Measurements from ENCODE around the gene CFAP97D1.

- no peak for TF ChIP-seq CTCF (IDR thresholded peaks at IDR 0.05)
- no peak for TF ChIP-seq POLR2AphosphoS5 (IDR thresholded peaks at IDR 0.05)
- TF ChIP-seq POLR2A (IDR thresholded peaks at IDR 0.05; ENCODE audit: low read depth): no peak
- no peak for TF ChIP-seq EP300 (IDR thresholded peaks at IDR 0.05)
Observed at GRCh38 chr17:43772877-43773648, 7.2 kb upstream of the CFAP97D1 start.
